HG03354 (cell line): ENCODE measurements around the gene ACOX2.
A peak's percentile ranks its signal among the peaks of the same experiment; 100 is the strongest.

Source experiments
- ATAC-seq: cut with Tn5 transposase; IDR thresholded peaks from one replicate; pipeline ENCODE4 v1.9.1; 2021; ENCODE audit warnings: mild to moderate bottlenecking; ENCODE audit not compliant: unreplicated experiment, poor library complexity, severe bottlenecking

Gene ACOX2

GRCh38 chr3:58482917-58483636 is 53.9 kb downstream of the ACOX2 start:
- ATAC-seq: no peak

- no peak for ATAC-seq
These were observed 56.7 kb downstream of the ACOX2 start for GRCh38 chr3:58480309-58480708.

DNA sequence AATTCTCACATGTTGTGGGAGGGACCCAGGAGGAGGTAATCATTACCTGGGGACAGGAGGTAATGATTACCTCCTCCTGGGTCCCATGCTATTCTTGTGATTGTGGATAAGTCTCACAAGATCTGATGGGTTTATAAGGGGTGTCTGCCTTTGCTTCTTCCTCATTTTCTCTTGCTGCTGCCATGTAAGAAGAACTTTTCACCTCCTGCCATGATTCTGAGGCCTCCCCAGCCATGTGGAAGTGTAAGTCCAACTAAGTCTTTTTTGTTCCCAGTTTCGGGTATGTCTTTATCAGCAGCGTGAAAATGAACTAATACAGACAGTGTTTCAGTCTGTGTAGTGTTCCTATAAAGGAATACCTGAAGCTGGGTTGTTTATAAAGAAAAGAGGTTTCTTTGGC is 58.2 kb downstream of the ACOX2 start:
- ATAC-seq: no peak

- ATAC-seq: no peak
These were observed 61.9 kb downstream of the ACOX2 start for GRCh38 chr3:58474967-58475578.

DNA sequence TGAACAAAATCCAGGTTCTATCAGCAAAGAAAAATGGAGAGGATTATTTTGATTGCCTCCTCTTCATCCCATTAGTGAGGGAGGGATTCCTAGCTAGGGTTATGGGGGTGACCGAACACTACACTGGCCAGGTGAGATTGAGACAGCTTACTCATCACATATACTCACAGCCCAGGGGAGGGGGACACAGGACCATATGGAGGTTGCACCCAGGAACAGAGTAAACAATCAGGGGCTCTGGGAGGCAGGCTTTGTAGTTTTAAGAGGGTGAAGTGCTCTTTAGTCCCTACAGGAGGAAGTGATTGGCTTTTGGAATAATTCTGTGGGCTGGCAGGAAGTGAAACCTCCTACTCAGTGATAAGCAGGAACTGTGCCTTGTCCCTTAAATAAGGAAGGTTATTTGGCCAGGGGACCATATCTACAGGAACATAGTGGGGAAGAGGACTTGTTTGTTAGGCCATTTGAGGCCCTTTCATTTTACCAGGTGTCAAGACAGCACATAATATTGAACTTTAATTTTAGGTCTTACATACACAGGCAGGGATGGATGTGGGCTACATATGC is 62.6 kb downstream of the ACOX2 start:
- ATAC-seq: no peak

DNA sequence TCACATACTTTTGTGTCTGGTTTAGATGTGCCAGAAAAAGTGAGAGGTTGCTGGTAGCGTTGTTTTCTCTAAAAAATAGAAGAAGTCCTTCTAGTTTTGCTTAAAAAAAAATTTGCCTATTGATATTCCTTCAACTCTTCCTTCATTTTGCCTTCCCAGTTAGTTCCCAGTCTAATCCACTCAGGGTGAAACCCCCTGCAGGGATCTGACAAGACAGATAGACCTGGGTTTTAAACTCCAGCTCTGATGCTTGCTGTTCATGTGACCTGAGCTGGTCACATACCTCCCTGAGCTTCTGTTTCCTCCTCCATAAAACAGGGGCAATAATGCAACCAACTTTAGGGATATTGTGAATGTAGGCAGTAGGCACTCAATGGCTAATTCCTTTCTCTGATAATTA is 63.7 kb downstream of the ACOX2 start:
- no peak for ATAC-seq

- ATAC-seq: no peak
These were observed 65.7 kb downstream of the ACOX2 start for GRCh38 chr3:58471025-58471887.

DNA sequence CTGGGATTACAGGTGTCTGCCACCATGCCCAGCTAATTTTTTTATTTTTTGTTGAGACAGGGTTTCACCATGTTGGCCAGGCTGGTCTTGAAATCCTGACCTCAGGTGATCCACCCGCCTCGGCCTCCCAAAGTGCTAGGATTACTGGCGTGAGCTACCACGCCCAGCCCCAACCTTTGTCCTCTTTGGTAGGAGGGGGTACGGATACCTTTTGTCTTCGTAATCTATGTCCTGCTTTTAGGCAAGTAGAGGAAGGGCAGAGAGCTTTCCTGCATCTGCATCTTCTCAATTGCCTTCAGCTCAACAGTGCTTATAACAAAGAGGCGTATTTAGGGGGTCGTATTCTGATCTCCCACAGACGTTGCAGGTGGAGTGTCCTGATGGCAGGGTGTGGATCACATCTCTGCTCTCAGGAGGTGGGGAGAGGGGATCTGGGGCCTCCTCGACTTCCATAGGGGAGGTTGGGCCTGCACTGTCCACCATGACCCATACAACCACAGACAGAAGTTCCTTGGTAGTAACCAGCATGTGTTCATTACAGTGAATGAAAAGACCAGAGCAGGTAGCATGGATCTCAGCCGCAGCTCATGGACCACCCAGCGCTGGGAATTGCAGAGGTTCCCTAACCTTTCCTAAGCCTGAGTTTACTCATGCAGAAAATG is 66.5 kb downstream of the ACOX2 start:
- no peak for ATAC-seq

- no peak for ATAC-seq
These were observed 67.9 kb downstream of the ACOX2 start for GRCh38 chr3:58469096-58469495.

DNA sequence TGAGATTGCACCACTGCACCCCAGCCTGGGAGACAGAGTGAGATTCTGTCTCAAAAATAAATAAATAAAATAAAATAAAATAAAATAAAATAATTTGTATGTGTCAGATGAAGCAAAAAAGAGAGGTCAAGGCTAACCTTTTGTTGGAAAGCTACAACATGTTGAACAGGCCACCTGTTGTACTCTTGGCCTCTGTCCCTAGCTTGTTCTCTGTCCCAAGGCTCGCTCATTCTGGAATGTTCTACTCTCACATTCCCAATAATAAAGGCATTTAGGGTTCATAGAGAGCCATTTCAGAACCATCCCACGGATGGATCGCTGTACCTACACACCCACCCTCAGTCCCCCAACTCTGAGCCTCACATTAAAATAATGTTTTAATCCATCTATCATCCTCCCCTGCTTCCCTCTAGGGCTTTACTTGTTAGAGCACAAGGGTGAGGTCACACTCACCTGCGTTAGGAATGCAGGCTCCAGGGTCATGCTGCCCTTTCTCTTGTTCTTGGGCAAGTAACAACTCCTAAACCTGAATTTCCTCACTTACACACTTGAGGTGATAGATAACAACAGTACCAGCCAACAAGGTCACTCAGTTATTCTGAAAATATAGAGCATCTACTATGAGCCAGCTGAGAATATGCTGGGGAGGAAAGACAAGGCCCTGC is 70.0 kb downstream of the ACOX2 start:
- ATAC-seq: no peak

DNA sequence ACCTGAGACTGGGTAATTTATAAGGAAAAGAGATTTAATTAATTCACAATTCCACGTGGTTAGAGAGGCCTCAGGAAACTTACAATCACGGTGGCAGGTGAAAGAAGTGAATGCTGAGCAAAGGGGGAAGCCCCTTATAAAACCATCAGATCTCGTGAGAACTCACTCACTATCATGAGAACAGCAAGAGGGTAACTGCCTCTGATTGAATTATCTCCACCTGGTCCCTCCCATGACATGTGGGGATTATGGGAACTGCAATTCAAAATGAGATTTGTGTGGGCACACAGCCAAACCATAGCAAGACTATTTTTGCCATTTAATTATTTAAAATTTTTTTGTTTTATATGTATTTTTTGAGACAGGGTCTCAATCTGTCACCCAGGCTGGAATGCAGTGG is 72.1 kb downstream of the ACOX2 start:
- no peak for ATAC-seq

DNA sequence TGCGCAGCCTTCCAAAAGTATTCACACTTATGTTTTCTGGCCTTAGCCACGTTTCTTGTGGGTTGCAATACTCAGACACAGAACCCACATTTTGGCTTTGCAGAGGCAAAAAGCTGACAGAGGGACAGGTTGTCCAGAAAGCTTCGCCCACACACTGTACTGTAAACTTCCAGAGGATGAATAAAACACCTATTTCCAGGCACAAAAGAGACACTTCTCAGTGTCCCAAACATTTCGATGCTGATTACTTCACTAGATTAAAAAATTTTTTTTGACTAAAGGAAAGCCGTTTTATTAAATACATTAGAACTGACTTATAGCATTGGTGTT is 73.1 kb downstream of the ACOX2 start:
- ATAC-seq: no peak

- peak; percentile 92 for ATAC-seq
These were observed 73.6 kb downstream of the ACOX2 start for GRCh38 chr3:58463181-58463941.

DNA sequence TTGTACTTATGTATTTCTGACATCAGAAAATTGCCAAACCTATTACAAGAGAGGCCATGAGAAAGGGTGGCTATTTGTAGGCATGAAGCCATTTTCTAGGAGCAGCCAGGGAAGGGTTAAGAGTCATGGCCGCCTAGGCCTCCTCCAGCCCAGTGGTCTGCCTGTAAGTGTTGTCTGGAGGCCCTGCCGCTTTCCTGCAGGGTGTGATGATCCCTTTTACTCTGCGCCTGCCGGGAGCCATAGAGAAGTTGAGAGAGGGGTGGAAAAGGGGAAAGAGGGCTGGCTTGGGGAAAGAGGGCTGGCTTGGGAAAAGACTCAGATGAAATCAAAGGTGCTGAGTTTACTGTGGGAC is 74.2 kb downstream of the ACOX2 start:
- no peak for ATAC-seq

DNA sequence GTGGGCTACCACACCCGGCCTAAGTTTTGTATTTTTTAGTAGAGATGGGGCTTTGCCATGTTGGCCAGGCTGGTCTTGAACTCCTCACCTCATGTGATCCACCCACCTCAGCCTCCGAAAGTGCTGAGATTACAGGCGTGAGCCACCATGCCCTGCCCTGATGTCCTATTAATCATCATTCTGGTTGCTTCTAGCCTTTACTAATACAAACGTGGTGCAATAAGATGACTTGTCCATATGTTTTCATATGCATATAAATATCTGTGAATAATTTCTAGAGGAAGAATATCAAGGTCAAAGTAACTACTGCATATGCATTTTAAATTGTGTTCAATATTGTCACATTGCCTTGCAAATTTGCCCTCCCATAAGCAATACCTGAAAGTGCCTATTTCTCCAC is 77.8 kb downstream of the ACOX2 start:
- no peak for ATAC-seq
